ENCODE measurements around the gene ADCY7. TPM values are rescaled to one million over a fixed set of nuclear protein-coding genes. Genes with fewer than 3 reads are reported as not detected.

ADCY7 gene
- total RNA-seq, 1 donor from 2014 or later: 17.0 TPM

DNA sequence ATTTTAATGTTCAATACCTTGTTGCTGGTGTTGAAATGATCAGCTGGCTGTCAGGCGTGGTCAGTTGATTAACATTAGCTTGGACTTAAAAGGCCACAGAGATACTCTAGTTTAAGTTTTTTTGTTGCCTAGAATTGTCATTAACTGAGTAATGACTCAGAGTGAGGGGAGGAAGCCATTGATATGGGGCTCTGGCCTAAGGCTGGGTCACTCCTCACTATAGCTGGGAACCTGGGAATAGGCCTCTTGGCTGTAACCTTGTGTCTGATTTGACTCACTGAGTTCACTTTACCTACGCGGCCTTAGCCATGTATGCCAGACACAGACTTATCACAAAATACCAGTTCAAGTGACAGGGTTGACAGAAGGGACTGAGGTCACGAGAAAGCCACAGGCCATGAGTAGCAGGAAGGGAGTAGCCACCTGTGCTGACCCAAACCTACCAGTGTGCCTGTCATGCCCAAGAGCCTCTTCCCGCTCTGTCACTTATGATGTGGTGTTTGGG lies 37.9 kb upstream of the ADCY7 start:
- Mint-ChIP-seq H3K9me3 (ENCODE audit: low read depth) (no peaks in the 10 kb centered on the region), H3K4me1 (ENCODE audit: low read depth) (peaks cover 4% of the 10 kb centered on the region), H3K27me3 (no peaks in the 10 kb centered on the region), H3K4me3 (ENCODE audit: low read depth) (no peak overlapping the region), H3K36me3 (ENCODE audit: insufficient read depth) (peaks cover 17% of the 10 kb centered on the region), H3K27ac (no peak overlapping the region)
- DNase-seq (ENCODE audit: low spot score, unreplicated experiment): no peak
- TF ChIP-seq, protein P1, sequence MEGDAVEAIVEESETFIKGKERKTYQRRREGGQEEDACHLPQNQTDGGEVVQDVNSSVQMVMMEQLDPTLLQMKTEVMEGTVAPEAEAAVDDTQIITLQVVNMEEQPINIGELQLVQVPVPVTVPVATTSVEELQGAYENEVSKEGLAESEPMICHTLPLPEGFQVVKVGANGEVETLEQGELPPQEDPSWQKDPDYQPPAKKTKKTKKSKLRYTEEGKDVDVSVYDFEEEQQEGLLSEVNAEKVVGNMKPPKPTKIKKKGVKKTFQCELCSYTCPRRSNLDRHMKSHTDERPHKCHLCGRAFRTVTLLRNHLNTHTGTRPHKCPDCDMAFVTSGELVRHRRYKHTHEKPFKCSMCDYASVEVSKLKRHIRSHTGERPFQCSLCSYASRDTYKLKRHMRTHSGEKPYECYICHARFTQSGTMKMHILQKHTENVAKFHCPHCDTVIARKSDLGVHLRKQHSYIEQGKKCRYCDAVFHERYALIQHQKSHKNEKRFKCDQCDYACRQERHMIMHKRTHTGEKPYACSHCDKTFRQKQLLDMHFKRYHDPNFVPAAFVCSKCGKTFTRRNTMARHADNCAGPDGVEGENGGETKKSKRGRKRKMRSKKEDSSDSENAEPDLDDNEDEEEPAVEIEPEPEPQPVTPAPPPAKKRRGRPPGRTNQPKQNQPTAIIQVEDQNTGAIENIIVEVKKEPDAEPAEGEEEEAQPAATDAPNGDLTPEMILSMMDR (IDR thresholded peaks at IDR 0.05; ENCODE audit: unreplicated experiment): no peak

DNA sequence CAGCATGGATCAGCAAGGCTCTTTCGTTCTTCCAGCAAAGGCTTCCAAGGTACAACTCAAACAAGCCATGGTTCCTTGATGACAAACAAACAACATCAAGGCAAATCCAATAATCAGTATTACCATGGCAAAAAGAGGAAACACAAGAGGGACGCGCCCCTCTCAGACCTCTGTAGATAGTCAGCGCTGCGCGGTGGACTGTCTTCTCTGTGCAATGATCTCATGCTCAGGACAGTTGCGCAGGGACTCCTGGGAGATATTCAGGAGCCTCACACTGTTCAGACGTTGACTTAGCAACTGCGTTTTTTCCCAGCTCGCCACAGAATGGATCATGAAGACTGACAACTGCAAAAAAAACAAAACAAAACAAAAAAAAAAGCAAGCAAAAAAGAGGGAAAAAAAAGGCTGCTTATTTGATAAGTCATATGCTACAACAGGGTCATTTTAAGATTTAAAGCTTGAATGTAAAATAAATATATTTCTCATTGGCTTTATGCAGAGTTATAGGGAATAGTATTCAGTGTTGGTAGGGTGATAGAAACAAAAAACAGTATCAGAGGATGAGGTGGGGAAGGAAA lies 37.1 kb upstream of the ADCY7 start:
- DNase-seq (ENCODE audit: low spot score, unreplicated experiment): no peak
- Mint-ChIP-seq H3K9me3 (ENCODE audit: low read depth) (no peaks in the 10 kb centered on the region), H3K36me3 (ENCODE audit: insufficient read depth) (peaks cover 17% of the 10 kb centered on the region), H3K4me1 (ENCODE audit: low read depth) (no peaks in the 10 kb centered on the region), H3K4me3 (ENCODE audit: low read depth) (no peak overlapping the region), H3K27ac (no peak overlapping the region), H3K27me3 (no peaks in the 10 kb centered on the region)
- TF ChIP-seq, protein P1 (IDR thresholded peaks at IDR 0.05; ENCODE audit: unreplicated experiment): no peak

DNA sequence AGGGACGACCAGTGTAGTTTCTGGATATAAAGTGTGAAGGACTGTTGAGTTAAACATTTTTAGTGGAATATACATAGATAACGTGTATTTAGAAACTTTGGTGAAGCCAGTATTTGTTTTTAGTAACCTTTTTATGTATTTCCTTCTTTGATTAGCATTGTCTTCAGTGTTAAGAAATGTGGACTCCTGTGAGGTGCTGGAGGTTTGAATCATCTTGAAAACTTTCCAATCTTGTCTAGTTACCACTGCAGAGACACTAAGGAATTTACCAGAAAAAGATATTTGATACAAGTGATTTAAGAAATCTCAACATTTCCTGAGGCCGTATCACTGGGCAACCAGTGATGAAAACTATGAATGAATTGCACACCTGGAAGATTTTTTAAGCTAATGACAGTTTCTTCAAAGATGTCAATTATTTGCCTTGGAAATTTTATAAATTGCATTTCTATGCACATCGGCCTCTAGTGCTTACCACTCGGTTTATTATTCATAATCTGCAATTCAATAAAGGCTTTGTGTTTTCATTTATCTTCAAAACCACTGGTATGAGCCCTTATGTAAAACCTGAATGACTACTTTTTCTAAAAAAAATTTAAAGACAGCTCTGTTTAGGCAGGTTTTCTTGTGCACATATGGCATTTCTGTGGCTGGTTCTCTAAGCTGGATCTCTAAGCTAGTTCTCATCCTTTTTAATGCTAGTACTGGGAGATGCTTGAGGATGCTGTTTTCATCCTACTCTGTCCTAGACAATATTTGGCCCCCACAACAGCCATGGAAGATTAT lies 31.4 kb upstream of the ADCY7 start:
- DNase-seq (ENCODE audit: low spot score, unreplicated experiment): no peak
- Mint-ChIP-seq H3K36me3 (ENCODE audit: insufficient read depth) (no peaks in the 10 kb centered on the region), H3K4me1 (ENCODE audit: low read depth) (peaks cover 1% of the 10 kb centered on the region), H3K27me3 (no peaks in the 10 kb centered on the region), H3K27ac (no peak overlapping the region), H3K4me3 (ENCODE audit: low read depth) (no peak overlapping the region), H3K9me3 (ENCODE audit: low read depth) (peaks cover 4% of the 10 kb centered on the region)
- TF ChIP-seq, protein P1 (IDR thresholded peaks at IDR 0.05; ENCODE audit: unreplicated experiment): no peak

DNA sequence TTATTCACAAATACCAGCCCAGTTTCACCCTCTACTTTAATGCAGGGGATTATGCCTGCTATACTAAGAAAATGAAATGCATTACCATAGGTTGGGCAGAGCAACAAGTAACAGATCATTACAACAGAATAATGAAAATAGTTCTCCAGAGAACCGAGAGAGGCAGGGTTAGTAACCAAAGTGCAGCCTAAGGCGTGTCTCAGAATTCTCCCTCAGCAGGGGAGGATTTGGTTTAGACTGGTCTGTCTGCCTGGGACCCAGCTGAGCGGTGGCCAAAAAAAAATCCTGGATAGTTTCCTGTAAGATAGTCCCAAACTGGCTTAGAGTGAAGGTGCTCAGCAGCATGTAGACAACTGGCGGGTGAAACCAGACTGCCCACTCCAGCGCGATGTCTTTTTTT lies 30.8 kb upstream of the ADCY7 start:
- H3K4me1 Mint-ChIP-seq (ENCODE audit: low read depth): peaks cover 1% of the 10 kb centered on the region
- H3K27ac Mint-ChIP-seq: no peak overlapping the region
- TF ChIP-seq, protein P1 (IDR thresholded peaks at IDR 0.05; ENCODE audit: unreplicated experiment): no peak
- peaks cover 4% of the 10 kb centered on the region for H3K27me3 Mint-ChIP-seq
- no peaks in the 10 kb centered on the region for H3K36me3 Mint-ChIP-seq (ENCODE audit: insufficient read depth)
- DNase-seq (ENCODE audit: low spot score, unreplicated experiment): no peak
- no peak overlapping the region for H3K4me3 Mint-ChIP-seq (ENCODE audit: low read depth)
- H3K9me3 Mint-ChIP-seq (ENCODE audit: low read depth): peaks cover 4% of the 10 kb centered on the region

DNA sequence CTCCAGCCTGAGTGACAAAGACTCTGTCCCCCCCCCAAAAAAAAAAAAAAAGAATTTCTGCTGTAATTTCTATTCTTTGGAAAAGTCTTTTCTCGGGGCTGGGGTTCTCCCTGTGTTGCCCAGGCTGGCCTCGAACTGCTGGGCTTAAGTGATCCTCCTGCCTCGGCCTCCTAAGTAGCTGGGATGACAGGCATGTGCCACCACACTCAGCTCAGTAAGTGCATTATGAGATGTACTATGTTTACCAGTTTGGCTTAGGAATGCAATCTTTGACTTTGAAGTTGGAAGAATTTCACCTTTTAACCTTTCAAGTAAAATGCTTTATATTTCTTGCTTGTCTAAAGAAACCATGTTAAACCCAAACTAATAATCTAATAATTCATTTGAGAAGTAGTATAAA lies 28.0 kb upstream of the ADCY7 start:
- H3K27ac Mint-ChIP-seq: no peak overlapping the region
- no peak for DNase-seq (ENCODE audit: low spot score, unreplicated experiment)
- TF ChIP-seq, protein P1 (IDR thresholded peaks at IDR 0.05; ENCODE audit: unreplicated experiment): no peak
- peaks cover 8% of the 10 kb centered on the region for H3K27me3 Mint-ChIP-seq
- no peak overlapping the region for H3K4me3 Mint-ChIP-seq (ENCODE audit: low read depth)
- H3K4me1 Mint-ChIP-seq (ENCODE audit: low read depth): peaks cover 1% of the 10 kb centered on the region
- peaks cover 4% of the 10 kb centered on the region for H3K9me3 Mint-ChIP-seq (ENCODE audit: low read depth)
- no peaks in the 10 kb centered on the region for H3K36me3 Mint-ChIP-seq (ENCODE audit: insufficient read depth)
